OCI-LY1 (cell line): ENCODE data around the gene TBC1D8.

ENCODE experiments used
- EZH2 ChIP-seq: fragments of 200-600 bp; sonication (generic), shearing (Covaris generic); IDR thresholded peaks from 2 replicates; pipeline ENCODE4 v1.8.0; 2017; ENCODE audit warnings: borderline replicate concordance, mixed run types, mild to moderate bottlenecking, antibody characterized with exemption, low read length, moderate library complexity, mixed read lengths
- TF ChIP-seq, protein P1 (sequence below): fragments of 200-600 bp; sonication (generic), shearing (Covaris generic); IDR thresholded peaks from 2 replicates; pipeline ENCODE4 v1.5.1; 2017; ENCODE audit warnings: mild to moderate bottlenecking, antibody characterized with exemption, low read length, moderate library complexity, mixed read lengths

DNA sequence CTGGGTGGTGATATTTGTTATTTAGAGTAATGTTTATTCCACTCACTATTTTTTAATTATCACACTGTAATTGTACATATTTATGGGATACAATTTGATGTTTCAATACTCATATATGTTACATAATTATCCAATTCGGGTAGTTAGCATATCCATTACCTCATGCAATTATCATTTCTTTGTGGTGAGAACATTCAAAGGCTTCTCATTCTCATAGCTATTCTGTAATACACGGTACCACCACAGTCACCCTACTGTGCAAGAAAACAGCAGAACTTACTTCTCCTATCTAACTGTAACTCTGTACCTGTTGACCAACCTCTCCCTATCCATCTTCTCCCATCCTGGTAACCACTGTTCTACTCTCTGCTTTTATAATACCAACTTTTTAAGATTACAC lies 4.6 kb downstream of the TBC1D8 start:
- TF ChIP-seq, protein P1, sequence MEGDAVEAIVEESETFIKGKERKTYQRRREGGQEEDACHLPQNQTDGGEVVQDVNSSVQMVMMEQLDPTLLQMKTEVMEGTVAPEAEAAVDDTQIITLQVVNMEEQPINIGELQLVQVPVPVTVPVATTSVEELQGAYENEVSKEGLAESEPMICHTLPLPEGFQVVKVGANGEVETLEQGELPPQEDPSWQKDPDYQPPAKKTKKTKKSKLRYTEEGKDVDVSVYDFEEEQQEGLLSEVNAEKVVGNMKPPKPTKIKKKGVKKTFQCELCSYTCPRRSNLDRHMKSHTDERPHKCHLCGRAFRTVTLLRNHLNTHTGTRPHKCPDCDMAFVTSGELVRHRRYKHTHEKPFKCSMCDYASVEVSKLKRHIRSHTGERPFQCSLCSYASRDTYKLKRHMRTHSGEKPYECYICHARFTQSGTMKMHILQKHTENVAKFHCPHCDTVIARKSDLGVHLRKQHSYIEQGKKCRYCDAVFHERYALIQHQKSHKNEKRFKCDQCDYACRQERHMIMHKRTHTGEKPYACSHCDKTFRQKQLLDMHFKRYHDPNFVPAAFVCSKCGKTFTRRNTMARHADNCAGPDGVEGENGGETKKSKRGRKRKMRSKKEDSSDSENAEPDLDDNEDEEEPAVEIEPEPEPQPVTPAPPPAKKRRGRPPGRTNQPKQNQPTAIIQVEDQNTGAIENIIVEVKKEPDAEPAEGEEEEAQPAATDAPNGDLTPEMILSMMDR, result no peak
- no peak for TF ChIP-seq EZH2
